Measurements from ENCODE around the gene SEMA3C. TPM values are rescaled to one million over a fixed set of nuclear protein-coding genes. Genes with fewer than 3 reads are reported as not detected.

The SEMA3C gene
- total and polyA plus RNA-seq, 8 donors: 0.28 to 11.3 (median 1.0) TPM

DNA sequence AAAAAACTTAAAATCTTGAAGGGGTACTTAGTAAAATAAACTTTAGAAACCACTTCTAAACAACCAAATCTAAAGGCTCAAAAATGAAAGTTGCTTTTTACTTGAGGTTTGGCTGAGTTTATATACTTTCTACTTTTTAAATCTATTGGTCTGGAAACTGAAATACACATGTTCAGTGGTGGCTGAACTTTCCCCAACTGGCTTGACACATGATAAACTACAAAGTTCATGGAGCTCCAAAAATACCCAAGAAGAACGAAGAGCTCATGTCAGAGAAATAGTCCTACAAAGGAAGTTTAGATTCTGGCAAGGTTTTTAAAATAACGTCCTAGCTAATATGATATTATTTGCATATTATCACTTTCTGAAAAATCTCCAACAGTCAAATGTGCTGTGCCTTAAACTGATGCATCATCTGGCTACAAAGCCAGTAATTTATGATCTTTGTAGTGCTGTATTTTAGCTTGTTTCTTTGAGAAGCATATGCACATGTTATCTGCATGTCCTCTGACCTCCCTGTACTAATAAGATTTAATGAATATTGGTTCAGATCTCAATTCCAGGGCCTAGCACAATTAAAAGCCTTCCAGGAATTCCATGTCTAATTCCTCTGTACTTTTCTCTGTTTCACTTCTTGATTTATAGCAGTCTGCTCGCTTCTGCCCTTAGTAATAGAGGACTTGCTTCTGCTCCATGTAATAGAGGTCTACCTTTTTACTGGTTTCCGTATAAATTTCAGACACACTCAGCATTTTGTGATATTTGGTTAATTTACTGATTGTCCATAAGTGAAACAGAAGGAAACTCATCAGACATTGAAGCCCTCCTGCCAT is 28.2 kb downstream of the SEMA3C start:
- H3K4me1 ChIP-seq: no peaks in the 10 kb centered on the region
- H3K9me3 ChIP-seq: no peaks in the 10 kb centered on the region
- WGBS, 2 donors: 68 to 80% methylated on average over 4 of the region's 4 CpGs
- FAIRE-seq (no peak), ATAC-seq (no peak), DNase-seq (no peak)
- TF ChIP-seq, protein P1, sequence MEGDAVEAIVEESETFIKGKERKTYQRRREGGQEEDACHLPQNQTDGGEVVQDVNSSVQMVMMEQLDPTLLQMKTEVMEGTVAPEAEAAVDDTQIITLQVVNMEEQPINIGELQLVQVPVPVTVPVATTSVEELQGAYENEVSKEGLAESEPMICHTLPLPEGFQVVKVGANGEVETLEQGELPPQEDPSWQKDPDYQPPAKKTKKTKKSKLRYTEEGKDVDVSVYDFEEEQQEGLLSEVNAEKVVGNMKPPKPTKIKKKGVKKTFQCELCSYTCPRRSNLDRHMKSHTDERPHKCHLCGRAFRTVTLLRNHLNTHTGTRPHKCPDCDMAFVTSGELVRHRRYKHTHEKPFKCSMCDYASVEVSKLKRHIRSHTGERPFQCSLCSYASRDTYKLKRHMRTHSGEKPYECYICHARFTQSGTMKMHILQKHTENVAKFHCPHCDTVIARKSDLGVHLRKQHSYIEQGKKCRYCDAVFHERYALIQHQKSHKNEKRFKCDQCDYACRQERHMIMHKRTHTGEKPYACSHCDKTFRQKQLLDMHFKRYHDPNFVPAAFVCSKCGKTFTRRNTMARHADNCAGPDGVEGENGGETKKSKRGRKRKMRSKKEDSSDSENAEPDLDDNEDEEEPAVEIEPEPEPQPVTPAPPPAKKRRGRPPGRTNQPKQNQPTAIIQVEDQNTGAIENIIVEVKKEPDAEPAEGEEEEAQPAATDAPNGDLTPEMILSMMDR (IDR thresholded peaks at IDR 0.05): no peak
- H3K27me3 ChIP-seq: no peaks in the 10 kb centered on the region
- no peak overlapping the region for H3K4me3 ChIP-seq
- no peaks in the 10 kb centered on the region for H3K36me3 ChIP-seq
- intact Hi-C loops (cut with DNase I): no loop called here
- no peak overlapping the region for H3K27ac ChIP-seq

DNA sequence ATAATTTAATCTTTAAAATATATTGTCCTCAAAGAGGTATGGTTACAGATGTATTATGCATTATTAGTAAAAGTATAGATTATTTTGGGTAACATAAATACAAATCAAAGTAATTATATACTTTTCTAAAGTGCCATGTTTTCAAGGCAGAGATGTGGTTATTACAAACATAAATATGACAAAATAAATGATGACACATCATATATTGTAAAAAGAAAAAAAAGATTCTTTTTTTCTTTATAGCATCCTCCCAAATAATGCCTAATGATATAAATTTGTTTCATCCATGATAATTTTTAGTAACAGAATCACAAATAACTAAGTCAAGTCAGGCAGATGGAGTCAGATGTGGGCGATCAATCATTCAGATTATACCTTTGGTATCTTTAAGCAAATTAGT is 29.3 kb downstream of the SEMA3C start:
- 87 to 96% methylated on average over 1 of the region's 1 CpG for WGBS, 2 donors
- Histone ChIP-seq H3K36me3 (no peaks in the 10 kb centered on the region), H3K4me1 (no peaks in the 10 kb centered on the region), H3K4me3 (no peak overlapping the region), H3K27ac (no peak overlapping the region), H3K9me3 (no peaks in the 10 kb centered on the region), H3K27me3 (no peaks in the 10 kb centered on the region)
- ATAC-seq (no peak), FAIRE-seq (no peak), DNase-seq (no peak)
- TF ChIP-seq, protein P1 (IDR thresholded peaks at IDR 0.05): no peak
- intact Hi-C loops (cut with DNase I): no loop called here

DNA sequence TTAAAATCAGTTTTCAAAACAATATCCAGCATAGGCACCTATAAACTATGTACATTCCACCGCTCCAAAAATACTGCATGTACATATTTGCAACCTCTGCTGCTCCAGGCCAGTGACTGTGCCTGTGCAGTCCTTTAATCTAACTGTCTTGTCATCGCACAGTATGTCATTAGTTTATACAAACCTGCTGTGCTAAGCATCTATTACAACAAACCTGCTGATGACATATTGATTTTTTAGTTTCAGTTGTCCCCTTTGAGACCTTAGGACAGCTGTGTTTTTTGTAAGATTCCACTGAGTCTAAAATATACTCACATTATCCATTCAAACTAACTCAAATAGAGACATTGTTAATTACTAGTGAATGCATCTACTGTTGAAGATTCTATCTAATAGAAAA is 33.1 kb downstream of the SEMA3C start:
- H3K27ac ChIP-seq: no peak overlapping the region
- no peaks in the 10 kb centered on the region for H3K9me3 ChIP-seq
- TF ChIP-seq, protein P1 (IDR thresholded peaks at IDR 0.05): no peak
- H3K4me3 ChIP-seq: no peak overlapping the region
- intact Hi-C loops (cut with DNase I): no loop called here
- FAIRE-seq (no peak), ATAC-seq (no peak), DNase-seq (no peak)
- WGBS, 2 donors: 89 to 96% methylated on average over 2 of the region's 2 CpGs
- H3K4me1 ChIP-seq: no peaks in the 10 kb centered on the region
- H3K36me3 ChIP-seq: no peaks in the 10 kb centered on the region
- no peaks in the 10 kb centered on the region for H3K27me3 ChIP-seq

DNA sequence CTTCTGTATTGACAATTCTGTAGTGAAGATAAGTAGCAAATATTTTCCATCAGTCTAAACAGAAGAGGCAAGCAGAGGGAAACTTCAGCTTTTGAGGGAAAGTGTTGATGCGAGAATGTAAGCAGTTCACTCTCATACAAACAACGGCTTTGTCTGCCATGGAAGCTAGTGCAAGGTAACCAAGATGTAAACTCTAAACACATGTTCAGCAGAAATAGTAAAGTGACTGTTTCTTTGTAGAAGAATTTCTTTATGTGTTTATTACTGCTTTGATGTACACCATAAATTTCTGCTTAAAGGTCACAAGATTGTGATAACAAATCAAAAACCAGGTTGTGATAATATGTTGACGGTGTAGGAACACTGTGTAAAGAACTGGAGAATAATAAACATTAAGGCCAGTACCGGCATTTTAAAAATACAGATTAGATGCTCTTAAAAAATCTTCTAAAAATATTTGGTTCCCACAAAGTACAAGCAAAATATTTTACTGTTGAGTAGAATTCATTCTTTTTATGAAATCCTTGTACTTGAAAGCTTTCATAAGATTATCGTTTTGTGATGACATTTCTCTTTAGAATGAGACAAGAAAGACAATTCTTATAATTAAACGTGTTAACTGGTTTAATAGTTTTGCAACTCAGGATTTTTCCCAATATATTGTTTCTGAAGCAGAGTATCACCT is 34.2 kb downstream of the SEMA3C start:
- FAIRE-seq (peak; percentile 59), ATAC-seq (no peak), DNase-seq (no peak)
- Histone ChIP-seq H3K4me3 (no peak overlapping the region), H3K27me3 (no peaks in the 10 kb centered on the region), H3K36me3 (no peaks in the 10 kb centered on the region), H3K27ac (no peak overlapping the region), H3K4me1 (no peaks in the 10 kb centered on the region), H3K9me3 (no peaks in the 10 kb centered on the region)
- 54 to 65% methylated on average over 6 of the region's 6 CpGs for WGBS, 2 donors
- intact Hi-C loops (cut with DNase I): no loop called here
- TF ChIP-seq, protein P1 (IDR thresholded peaks at IDR 0.05): no peak

Measured in pancreas (tissue), 10 donors.